ENCODE measurements around the gene RTL1.

Gene RTL1

GRCh38 chr14:100845341-100845740 lies 58.2 kb downstream of the RTL1 start:
- DNase-seq, result no peak

GRCh38 chr14:100844846-100845245 lies 58.7 kb downstream of the RTL1 start:
- DNase-seq, result no peak

- no peak for DNase-seq
Measured at GRCh38 chr14:100844421-100844820, 59.1 kb downstream of the RTL1 start.

GRCh38 chr14:100844082-100844408 lies 59.5 kb downstream of the RTL1 start:
- no peak for DNase-seq

- DNase-seq, result peak in 2 of 3 experiments; percentile 78 to 90
Measured at GRCh38 chr14:100842799-100843198, 60.7 kb downstream of the RTL1 start.

- DNase-seq, result peak in 2 of 3 experiments; percentile 93 to 99
Measured at GRCh38 chr14:100841761-100842403, 61.6 kb downstream of the RTL1 start.

- no peak for DNase-seq
Measured at GRCh38 chr14:100841066-100841760, 62.3 kb downstream of the RTL1 start.

GRCh38 chr14:100840286-100841065 lies 63.0 kb downstream of the RTL1 start:
- no peak for DNase-seq

GRCh38 chr14:100839681-100840111 lies 63.8 kb downstream of the RTL1 start:
- no peak for DNase-seq

- DNase-seq, result no peak
Measured at GRCh38 chr14:100839315-100839585, 64.3 kb downstream of the RTL1 start.

- DNase-seq, result no peak
Measured at GRCh38 chr14:100838493-100839314, 64.8 kb downstream of the RTL1 start.

GRCh38 chr14:100837805-100838350 lies 65.6 kb downstream of the RTL1 start:
- DNase-seq, result no peak

- DNase-seq, result no peak
Measured at GRCh38 chr14:100836941-100837804, 66.3 kb downstream of the RTL1 start.

- DNase-seq, result no peak
Measured at GRCh38 chr14:100836311-100836805, 67.2 kb downstream of the RTL1 start.

- DNase-seq, result peak in 1 of 3 experiments; percentile 19
Measured at GRCh38 chr14:100835548-100836310, 67.8 kb downstream of the RTL1 start.

- no peak for DNase-seq
Measured at GRCh38 chr14:100834794-100835547, 68.6 kb downstream of the RTL1 start.

GRCh38 chr14:100834082-100834793 lies 69.3 kb downstream of the RTL1 start:
- DNase-seq, result no peak

GRCh38 chr14:100832311-100832960 lies 71.1 kb downstream of the RTL1 start:
- no peak for DNase-seq

- peak; percentile 39 to 88 (median 83) for DNase-seq
Measured at GRCh38 chr14:100830681-100831080, 72.8 kb downstream of the RTL1 start.

Measured in NCI-H1417 (cell line).